OCI-LY3 (cell line): Measurements from ENCODE around the gene LYPD3.

ENCODE experiments used
- EZH2phosphoT487 ChIP-seq: fragments of 200-600 bp; shearing (Covaris generic); IDR thresholded peaks from 2 replicates; pipeline ENCODE4 v1.6.1; 2018; ENCODE audit warnings: antibody characterized with exemption, mixed run types, low read depth
- TF ChIP-seq, protein P1 (sequence below): fragments of 200-600, 300-600 bp; sonication (generic); IDR thresholded peaks from 2 replicates; pipeline ENCODE4 v1.5.1; 2014; ENCODE audit warnings: antibody characterized with exemption, low read length, low read depth

- TF ChIP-seq, protein P1, sequence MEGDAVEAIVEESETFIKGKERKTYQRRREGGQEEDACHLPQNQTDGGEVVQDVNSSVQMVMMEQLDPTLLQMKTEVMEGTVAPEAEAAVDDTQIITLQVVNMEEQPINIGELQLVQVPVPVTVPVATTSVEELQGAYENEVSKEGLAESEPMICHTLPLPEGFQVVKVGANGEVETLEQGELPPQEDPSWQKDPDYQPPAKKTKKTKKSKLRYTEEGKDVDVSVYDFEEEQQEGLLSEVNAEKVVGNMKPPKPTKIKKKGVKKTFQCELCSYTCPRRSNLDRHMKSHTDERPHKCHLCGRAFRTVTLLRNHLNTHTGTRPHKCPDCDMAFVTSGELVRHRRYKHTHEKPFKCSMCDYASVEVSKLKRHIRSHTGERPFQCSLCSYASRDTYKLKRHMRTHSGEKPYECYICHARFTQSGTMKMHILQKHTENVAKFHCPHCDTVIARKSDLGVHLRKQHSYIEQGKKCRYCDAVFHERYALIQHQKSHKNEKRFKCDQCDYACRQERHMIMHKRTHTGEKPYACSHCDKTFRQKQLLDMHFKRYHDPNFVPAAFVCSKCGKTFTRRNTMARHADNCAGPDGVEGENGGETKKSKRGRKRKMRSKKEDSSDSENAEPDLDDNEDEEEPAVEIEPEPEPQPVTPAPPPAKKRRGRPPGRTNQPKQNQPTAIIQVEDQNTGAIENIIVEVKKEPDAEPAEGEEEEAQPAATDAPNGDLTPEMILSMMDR: no peak
- TF ChIP-seq EZH2phosphoT487: no peak
These were observed 4.9 kb upstream of the LYPD3 start for GRCh38 chr19:43470288-43470687.
